H54 (cell line): ENCODE results near the gene PLEKHG2.

Experiments used
- DNase-seq: peaks from one replicate; pipeline ENCODE4 v3.0.0; 2011; ENCODE audit warnings: low spot score, mixed read lengths; ENCODE audit not compliant: insufficient read length
- FAIRE-seq: peaks from 3 replicates; lab custom pipeline; 2011; peaks lifted over from hg19 to GRCh38; lab: Jason Lieb, UNC
- POLR2A ChIP-seq: IDR thresholded peaks from 2 replicates; pipeline ENCODE4 v1.6.1; 2011; ENCODE audit warnings: low read depth, mild to moderate bottlenecking, low read length

Gene PLEKHG2

GRCh38 chr19:39474139-39474620 is 61.7 kb downstream of the PLEKHG2 start:
- DNase-seq, result no peak
- TF ChIP-seq POLR2A, result no peak
- FAIRE-seq, result no peak

- FAIRE-seq, result no peak
- no peak for DNase-seq
- TF ChIP-seq POLR2A, result no peak
These were observed 63.3 kb downstream of the PLEKHG2 start for GRCh38 chr19:39475748-39476147.
